Nucleus accumbens (tissue), 56 donors: ENCODE results near the gene SHROOM2.
A peak's percentile ranks its signal among the peaks of the same experiment; 100 is the strongest.

Experiments used
- DNase-seq, 56 donors: peaks; one replicate each; lab custom pipeline; 2025; lab: John Stamatoyannopoulos, UW

The SHROOM2 gene

DNA sequence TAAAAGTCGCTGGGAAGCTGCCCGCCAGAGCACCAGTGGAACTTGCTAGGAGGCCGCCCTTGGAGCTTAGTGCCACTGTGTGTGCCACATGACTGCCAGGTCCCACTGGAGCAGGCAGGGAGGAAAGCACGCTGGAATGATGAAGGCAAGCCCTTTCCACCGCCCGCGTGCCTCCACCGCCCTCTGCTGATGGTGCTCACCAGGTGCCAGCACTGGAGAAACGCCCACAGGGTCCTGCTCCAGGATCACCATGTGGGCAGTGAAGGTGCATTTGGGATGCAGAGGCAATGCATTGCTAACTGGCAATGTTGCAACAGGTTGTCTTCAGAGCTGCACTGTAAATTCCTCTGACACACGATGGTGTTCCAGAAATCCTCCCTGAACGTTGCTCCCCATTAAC lies 76.3 kb downstream of the SHROOM2 start:
- DNase-seq: no peak

DNA sequence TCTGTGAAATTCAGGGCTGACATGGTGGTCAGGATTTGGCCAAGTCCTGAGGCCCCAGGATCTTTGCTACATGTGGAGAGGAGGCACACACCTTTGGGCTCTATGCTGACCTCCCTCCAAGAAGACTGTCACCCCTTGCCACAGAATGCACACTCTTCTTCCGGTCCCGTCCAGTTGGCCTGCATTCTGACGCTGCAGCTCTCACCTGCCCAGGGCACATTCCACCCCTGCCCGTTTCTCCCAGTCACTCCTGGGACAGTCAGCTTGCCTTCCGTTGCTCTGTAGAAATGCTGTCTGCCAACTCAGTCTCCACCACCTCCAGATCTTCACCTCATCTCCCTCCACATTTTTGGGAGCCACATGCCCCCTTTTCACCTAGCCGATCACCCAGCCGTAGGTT lies 76.7 kb downstream of the SHROOM2 start:
- DNase-seq: no peak

- no peak for DNase-seq
Observed at GRCh38 chrX:9864011-9864410, 77.8 kb downstream of the SHROOM2 start.

DNA sequence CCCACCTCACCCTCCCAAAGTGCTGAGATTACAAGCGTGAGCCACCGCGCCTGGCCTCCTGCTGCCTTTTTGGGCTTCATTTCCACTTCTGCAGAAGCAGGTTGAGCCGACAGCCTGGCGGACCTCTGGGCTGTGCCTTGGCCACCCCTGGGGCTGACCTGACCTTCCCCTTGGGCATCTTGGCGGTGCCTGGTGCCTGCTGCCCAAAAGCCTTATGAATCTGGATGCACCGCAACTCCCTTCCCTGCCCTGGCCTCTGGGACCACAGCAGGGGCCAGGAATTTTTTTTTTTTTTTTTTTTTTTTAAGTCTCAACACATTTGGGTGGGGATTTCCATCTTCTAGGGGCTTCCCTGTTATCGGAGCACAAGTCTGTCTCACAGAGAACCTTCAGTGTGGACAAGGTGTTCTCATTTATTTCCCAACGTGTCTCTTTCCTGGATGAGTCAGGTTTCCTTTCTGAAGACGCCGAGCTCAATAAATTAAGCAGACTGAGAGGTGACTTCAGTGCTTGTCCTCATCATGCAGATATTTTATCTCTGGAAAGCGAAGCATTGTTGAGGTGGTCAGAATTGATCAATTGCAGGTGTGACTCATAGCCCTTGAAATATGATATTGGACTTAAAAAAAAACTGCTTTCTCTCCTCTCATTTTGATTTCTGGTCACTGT lies 79.7 kb downstream of the SHROOM2 start:
- DNase-seq: no peak

GRCh38 chrX:9866633-9867032 lies 80.4 kb downstream of the SHROOM2 start:
- DNase-seq: no peak

DNA sequence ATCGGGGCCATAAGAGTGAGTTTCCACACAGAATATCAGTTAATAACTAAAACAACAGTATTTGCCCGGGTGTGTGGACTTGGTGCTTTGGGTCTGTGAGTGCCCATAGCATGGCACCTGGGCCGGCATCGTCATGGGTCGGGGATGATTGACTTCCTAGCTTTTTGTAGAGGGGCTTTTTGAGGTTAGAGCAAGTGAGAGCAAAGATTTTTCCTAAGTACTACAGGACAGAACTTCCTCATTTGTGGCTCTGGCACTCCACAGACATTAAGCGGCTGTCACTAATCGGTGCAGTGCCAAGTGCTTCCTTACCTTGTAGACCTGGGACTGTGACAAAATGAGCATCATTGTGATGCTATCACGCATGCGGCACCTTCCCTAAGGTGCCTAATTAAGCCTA lies 81.0 kb downstream of the SHROOM2 start:
- DNase-seq: no peak

DNA sequence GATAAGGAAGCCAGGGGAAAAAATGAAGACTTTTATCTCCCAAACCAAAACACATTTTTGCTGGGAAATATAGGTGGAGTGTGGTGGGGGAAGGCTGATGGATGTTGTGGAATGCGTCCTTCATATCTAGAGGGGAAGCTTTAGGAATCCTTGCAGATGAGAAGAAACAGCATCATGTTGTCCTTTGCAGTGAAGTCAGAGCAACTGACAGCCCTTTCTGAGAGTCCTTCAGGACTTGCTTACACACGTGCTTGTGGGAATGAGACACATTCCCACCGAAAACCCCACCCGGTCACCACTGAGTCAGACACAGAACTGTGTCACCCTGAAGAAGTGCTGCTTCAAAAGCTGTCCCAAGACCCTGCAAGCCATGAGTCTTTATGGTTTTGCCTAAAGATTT lies 81.5 kb downstream of the SHROOM2 start:
- no peak for DNase-seq

- no peak for DNase-seq
Observed at GRCh38 chrX:9871701-9872268, 85.6 kb downstream of the SHROOM2 start.

- no peak for DNase-seq
Observed at GRCh38 chrX:9873360-9873759, 87.1 kb downstream of the SHROOM2 start.

- peak in 32 of 56 donors; percentile 0 to 61 (median 11) for DNase-seq
Observed at GRCh38 chrX:9873952-9874351, 87.7 kb downstream of the SHROOM2 start.

DNA sequence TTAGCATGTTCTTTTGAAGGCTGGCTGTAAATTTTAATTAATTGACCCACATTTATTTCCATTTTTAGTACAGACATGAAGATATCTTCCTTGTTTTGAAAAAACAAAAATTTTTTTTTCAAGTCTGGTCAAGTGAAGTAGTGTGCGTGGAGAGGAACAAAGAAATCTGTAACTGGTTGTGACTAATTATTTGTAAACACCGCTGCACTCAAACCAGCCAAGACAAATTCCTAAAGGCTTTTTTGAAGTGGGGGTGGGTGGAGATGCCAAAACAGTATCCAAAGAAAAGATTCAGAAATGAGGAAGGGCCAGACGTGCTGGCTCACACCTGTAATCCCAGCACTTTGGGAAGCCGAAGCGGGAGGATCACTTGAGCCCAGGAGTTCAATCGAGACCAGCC lies 88.3 kb downstream of the SHROOM2 start:
- DNase-seq: no peak

GRCh38 chrX:9875801-9876200 lies 89.6 kb downstream of the SHROOM2 start:
- no peak for DNase-seq

- DNase-seq: no peak
Observed at GRCh38 chrX:9876201-9876600, 90.0 kb downstream of the SHROOM2 start.

DNA sequence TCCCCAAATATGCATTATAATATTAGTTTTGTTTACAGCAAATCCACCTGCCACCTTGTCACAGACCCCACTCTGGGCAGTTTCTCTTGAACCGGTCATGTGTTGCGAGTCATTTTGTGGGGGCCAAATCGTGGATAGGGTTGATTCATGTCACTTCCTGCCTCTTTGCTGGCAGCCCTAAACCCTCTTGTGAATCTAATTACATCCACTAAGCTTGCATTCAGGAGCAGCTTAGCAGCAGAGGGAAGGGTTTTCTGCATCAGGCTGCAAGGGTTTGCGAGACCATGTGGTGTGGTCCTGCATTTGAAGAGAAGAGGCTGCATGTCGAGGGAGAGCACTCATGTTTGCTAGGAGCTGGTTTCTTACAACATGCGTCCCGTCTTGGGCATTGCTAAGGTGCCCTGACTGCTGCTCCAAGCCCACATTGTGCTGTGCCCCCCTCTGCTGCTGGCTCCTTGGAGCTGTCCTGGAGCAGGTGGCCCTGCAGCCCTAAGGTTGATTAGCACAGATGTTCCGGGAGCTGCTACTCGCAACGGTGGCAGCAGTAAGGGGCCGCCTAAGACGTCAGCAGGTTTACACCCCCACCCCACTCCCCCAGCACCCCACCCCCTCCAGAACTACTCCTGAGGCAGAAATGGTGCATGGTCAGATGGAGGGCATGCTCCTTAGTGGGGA lies 92.1 kb downstream of the SHROOM2 start:
- no peak for DNase-seq

- DNase-seq: no peak
Observed at GRCh38 chrX:9880237-9880636, 94.0 kb downstream of the SHROOM2 start.

DNA sequence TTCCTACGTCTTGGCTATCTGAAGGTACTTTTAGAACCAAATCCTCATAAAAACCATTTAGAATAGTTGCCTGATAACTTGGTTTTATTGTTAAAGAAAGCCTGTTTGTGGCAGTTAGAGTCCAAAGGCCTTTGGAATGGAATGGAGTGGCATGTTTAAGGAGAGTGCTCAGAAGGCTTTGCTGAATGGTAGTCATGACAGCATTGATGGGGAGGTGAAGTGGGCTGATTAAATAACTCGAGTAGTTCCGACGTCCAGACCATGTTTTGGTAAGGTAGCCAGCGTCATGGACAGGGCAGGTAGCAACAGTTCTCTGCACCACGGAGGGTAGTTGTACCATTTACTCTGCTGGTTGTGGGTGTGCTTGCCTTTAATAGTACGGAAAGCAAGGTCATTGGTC lies 94.6 kb downstream of the SHROOM2 start:
- DNase-seq: no peak

- no peak for DNase-seq
Observed at GRCh38 chrX:9882669-9883446, 96.6 kb downstream of the SHROOM2 start.

- no peak for DNase-seq
Observed at GRCh38 chrX:9884031-9884779, 98.0 kb downstream of the SHROOM2 start.

- peak in 47 of 56 donors; percentile 2 to 79 (median 33) for DNase-seq
Observed at GRCh38 chrX:9885150-9885549, 98.9 kb downstream of the SHROOM2 start.

- DNase-seq: no peak
Observed at GRCh38 chrX:9887659-9888297, 101.5 kb downstream of the SHROOM2 start.
